ENCODE measurements around the gene SDK1.

The SDK1 gene

GRCh38 chr7:3527496-3528124 is 226.6 kb downstream of the SDK1 start:
- no peak for DNase-seq (ENCODE audit: low read depth in 2 of 2)

DNA sequence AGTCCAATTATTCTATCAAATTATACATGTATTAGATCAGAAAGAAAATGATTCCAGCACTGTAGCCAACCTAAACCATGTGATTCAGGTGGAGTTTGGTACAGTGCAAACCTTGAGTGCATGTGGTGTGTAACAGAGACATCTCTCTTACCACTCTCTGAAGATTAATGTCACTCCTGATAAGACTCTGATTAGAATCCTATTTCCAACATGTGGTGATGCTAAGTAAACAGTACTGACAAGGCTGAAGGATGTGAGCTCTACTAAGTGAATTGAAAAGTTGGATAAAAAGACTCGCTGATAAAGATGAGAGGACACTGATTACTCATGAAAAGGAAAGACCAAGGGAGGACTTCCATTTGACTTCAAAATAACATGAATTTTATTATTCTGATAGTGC is 232.0 kb downstream of the SDK1 start:
- no peak for DNase-seq (ENCODE audit: low read depth in 2 of 2)

- no peak for DNase-seq (ENCODE audit: low read depth in 2 of 2)
Observed at GRCh38 chr7:3537210-3537875, 236.3 kb downstream of the SDK1 start.

DNA sequence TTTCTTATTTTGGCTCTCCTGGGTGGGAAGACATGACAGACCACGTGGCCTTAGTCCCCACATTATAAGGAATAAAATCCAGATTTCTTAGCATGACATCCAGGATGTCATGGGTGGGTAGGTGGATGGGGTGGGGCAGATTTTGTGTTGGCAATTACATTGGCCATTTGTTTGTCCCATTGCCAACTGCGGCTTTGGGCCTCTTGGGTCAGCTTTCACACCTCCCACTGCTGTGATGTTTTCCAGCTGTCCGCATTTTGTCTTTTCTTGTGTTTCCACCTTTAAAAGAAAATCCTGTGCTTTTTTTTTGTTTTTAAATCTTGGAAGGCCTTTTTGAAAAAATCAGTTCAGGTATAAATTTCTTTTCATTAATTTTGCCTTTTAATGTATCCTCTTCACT is 237.0 kb downstream of the SDK1 start:
- no peak for DNase-seq (ENCODE audit: low read depth in 2 of 2)

GRCh38 chr7:3540456-3541220 is 239.6 kb downstream of the SDK1 start:
- DNase-seq (ENCODE audit: low read depth in 2 of 2) = no peak

GRCh38 chr7:3544202-3544601 is 243.2 kb downstream of the SDK1 start:
- DNase-seq (ENCODE audit: low read depth in 2 of 2) = no peak

DNA sequence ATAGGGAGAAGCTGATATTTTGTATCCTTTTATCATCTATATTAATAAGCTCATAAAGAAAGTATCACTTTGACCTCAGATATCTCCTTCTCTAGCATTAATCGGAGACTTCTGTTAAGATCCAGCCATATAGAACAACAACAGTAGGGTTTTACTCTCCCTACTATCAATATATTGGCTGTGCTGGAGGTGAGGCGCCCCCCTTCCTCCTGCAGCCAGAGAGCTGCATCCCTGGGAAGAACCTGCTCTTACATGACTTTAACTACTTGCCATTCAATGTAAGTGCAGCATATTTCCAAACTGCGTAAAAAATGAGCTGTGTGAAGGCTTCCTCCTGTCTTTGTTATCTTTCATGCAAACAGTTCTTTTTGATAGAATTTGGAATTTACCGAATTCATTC is 247.8 kb downstream of the SDK1 start:
- DNase-seq (ENCODE audit: low read depth in 2 of 2) = no peak

DNA sequence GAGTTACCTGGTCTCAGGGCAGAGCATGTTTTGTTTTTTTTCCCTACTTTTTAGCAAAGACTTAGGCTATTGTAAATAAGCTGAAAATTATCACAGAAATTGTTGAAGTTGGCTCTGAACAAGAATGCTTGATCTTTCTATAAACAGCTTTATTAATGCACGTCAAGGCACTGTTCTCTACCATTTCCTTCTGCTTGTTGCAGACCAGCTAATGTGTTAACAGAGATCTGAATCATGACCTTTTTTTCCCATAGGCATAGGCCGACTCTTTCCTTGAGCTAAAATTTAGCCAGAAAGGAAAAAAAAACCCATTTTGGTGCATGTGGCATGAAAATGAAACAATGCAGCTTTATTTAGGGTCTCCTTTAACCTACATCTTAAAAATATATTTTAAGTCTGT is 248.5 kb downstream of the SDK1 start:
- no peak for DNase-seq (ENCODE audit: low read depth in 2 of 2)

DNA sequence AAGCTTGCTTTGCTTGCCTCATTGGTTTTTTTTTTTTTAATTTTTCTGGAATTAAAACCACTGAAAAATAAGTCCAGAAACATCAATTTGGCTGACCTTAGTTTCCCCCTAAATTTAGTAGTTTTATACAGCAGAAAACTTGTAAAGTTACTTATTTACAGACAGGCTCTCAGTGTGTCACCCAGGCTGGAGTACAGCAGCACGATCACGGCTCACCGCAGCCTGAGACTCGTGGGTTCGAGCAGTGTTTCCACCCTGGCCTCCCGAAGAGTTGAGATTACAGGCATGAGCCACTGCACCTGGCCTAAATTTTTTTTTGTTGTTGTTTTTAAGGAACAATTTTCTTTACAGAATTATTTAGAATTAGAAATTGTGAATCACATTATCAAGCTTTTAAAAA is 250.5 kb downstream of the SDK1 start:
- DNase-seq (ENCODE audit: low read depth in 2 of 2) = no peak

DNA sequence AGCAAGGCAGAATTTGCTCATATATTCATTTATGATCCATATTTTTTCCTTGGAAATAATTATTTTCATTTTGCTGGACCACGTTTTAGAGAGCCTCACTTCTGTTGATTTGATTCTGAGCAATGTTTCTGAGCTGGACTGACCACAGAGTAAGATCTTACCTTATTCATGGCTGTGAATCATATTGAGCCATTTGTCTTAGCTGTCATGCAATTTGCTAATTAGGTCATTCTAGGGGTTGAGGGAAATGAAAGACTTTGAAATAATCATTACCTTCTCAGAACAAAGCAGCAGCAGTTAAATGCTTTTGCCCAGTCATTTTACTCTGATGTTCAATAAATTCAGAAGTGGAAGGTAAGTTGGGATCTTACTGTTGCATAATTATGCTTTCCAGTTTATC is 251.4 kb downstream of the SDK1 start:
- DNase-seq (ENCODE audit: low read depth in 2 of 2) = no peak

- DNase-seq (ENCODE audit: low read depth in 2 of 2) = no peak
Observed at GRCh38 chr7:3558400-3558799, 257.3 kb downstream of the SDK1 start.

GRCh38 chr7:3559278-3559677 is 258.2 kb downstream of the SDK1 start:
- no peak for DNase-seq (ENCODE audit: low read depth in 2 of 2)

GRCh38 chr7:3560495-3560894 is 259.4 kb downstream of the SDK1 start:
- DNase-seq (ENCODE audit: low read depth in 2 of 2) = no peak

- DNase-seq (ENCODE audit: low read depth in 2 of 2) = no peak
Observed at GRCh38 chr7:3561932-3562331, 260.9 kb downstream of the SDK1 start.

- DNase-seq (ENCODE audit: low read depth in 2 of 2) = no peak
Observed at GRCh38 chr7:3564231-3564630, 263.2 kb downstream of the SDK1 start.

GRCh38 chr7:3568516-3568915 is 267.5 kb downstream of the SDK1 start:
- no peak for DNase-seq (ENCODE audit: low read depth in 2 of 2)

GRCh38 chr7:3569643-3570042 is 268.6 kb downstream of the SDK1 start:
- DNase-seq (ENCODE audit: low read depth in 2 of 2) = no peak

DNA sequence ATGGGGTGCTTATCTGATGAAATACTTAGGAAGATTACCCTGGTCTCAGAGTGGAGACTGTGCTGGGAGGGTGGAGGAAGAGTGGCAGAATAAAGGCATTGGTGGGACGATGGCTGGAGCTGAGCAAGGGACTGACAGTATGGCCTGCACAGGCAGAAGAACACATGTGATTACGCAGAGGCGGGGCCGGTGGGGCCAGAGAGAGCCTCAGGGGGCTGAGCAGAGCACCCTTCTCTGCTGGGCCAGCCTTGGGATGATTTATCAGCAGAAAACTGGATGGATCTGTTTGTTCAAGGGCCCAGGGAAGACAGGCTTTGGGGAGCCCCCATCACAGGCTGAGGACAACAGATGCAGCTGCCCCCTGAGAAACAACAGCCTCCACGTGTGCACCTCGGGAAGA is 272.1 kb downstream of the SDK1 start:
- no peak for DNase-seq (ENCODE audit: low read depth in 2 of 2)

- DNase-seq (ENCODE audit: low read depth in 2 of 2) = no peak
Observed at GRCh38 chr7:3574386-3574785, 273.3 kb downstream of the SDK1 start.

GRCh38 chr7:3575753-3576531 is 274.9 kb downstream of the SDK1 start:
- DNase-seq (ENCODE audit: low read depth in 2 of 2) = no peak

- no peak for DNase-seq (ENCODE audit: low read depth in 2 of 2)
Observed at GRCh38 chr7:3578399-3578798, 277.3 kb downstream of the SDK1 start.

- no peak for DNase-seq (ENCODE audit: low read depth in 2 of 2)
Observed at GRCh38 chr7:3579638-3580219, 278.7 kb downstream of the SDK1 start.
